K562 (cell line): ENCODE results near the gene TOR3A. TPM values are rescaled to one million over a fixed set of nuclear protein-coding genes. Genes with fewer than 3 reads are reported as not detected.

Experiments
- ATF6 ChIP-seq: sonication (generic); formaldehyde crosslinking; IDR thresholded peaks from 2 replicates; pipeline ENCODE4 v1.4.0; 2020; ENCODE audit warnings: mild to moderate bottlenecking, missing genetic modification reagents
- CEBPG ChIP-seq, 3 experiments: fragments of 200-800 bp in 1 of 3; sonication (Bioruptor generic) in 1 of 3; sonication (generic) in 1 of 3; formaldehyde crosslinking in 1 of 3; IDR thresholded peaks in 2 of 3; conservative IDR thresholded peaks in 1 of 3; 2 replicates each; pipeline versions ENCODE4 v1.6.1 to v1.8.0; 2016 to 2022; ENCODE audit warnings: missing compliant biosample characterization in 2 of 3, missing genetic modification characterization in 2 of 3, mild to moderate bottlenecking in 1 of 3, missing genetic modification reagents in 1 of 3
- MGA ChIP-seq: fragments of 450-650 bp; IDR thresholded peaks from 2 replicates; pipeline ENCODE4 v1.6.1; 2016; ENCODE audit warnings: mild to moderate bottlenecking, moderate library complexity
- NFYB ChIP-seq: IDR thresholded peaks from 2 replicates; pipeline ENCODE4 v1.6.1; 2011; ENCODE audit warnings: mild to moderate bottlenecking, moderate library complexity; ENCODE audit not compliant: insufficient read length; ENCODE audit errors: extremely low read depth
- PHB ChIP-seq: fragments of 250-450 bp; sonication (Bioruptor Pico); IDR thresholded peaks from 2 replicates; pipeline ENCODE4 v1.5.0; 2021
- USF2 ChIP-seq: sonication (generic); formaldehyde crosslinking; IDR thresholded peaks from 2 replicates; pipeline ENCODE4 v1.5.0; 2020; ENCODE audit warnings: missing genetic modification reagents
- ZNF224 ChIP-seq: sonication (generic); formaldehyde crosslinking; IDR thresholded peaks from 2 replicates; pipeline ENCODE4 v1.8.0; 2022; ENCODE audit warnings: mild to moderate bottlenecking, missing genetic modification reagents
- ZNF239 ChIP-seq: fragments of 250-450 bp; sonication (Bioruptor Pico); IDR thresholded peaks from 2 replicates; pipeline ENCODE4 v1.4.0; 2020; ENCODE audit warnings: mild to moderate bottlenecking
- ZNF507 ChIP-seq: conservative IDR thresholded peaks from 2 replicates; pipeline ENCODE4 v1.6.1; 2017; ENCODE audit warnings: missing genetic modification characterization, missing compliant biosample characterization
- polyA plus RNA-seq, 8 experiments: library from polyadenylated mRNA; depleted of rRNA in 4 of 8; stranded (reverse) in 5 of 8; unstranded in 3 of 8; fragments of >200 nt; fragmentation: Nextera tagmentation in 2 of 8; fragmentation: Illumina TruSeq in 1 of 8; extraction: Ambion mirVana in 2 of 8; extraction: Trizol in 1 of 8; gene quantifications; 2 replicates each; pipeline versions ENCODE4 v1.2.1 to v1.2.3, GENCODE V29; 2011 to 2014; ENCODE audit warnings: inconsistent platforms in 1 of 8, missing spikeins in 1 of 8
- total RNA-seq, 7 experiments: library from RNA; depleted of rRNA in 6 of 7; stranded (reverse); fragments of >200 nt in 6 of 7; fragmentation: Illumina TruSeq in 2 of 7; extraction: Trizol in 2 of 7; gene quantifications; 2 replicates each; pipeline versions ENCODE4 v1.2.1 to v1.2.3, GENCODE V29; 2011 to 2021; ENCODE audit warnings: low replicate concordance in 1 of 7

Gene TOR3A
- total and polyA plus RNA-seq, 9 of the 15 experiments (the other 6 are each of a cell fraction or from before 2014, with no cell fraction given): 7.9 to 94.5 (median 39.7) TPM

GRCh38 chr1:179082333-179082998, 596 bp downstream of the TOR3A start (continued):
- peak; percentile 74; the same call in 1 of the 2 replicates for TF ChIP-seq MGA
- peak; percentile 51; the same call in 1 of the 2 replicates for TF ChIP-seq CEBPG (CRISPR knock-in tag; IDR thresholded peaks at IDR 0.05)
- TF ChIP-seq CEBPG (tag; conservative IDR thresholded peaks at IDR 0.05 in 1 of 2, IDR thresholded peaks at IDR 0.05 in 1 of 2): no peak
- no peak for TF ChIP-seq NFYB
- TF ChIP-seq ZNF507: no peak
- TF ChIP-seq ATF6 (CRISPR knock-in tag): 0 out of 2 replicates have a peak, but pooled peaks have one; percentile 45
- TF ChIP-seq USF2 (CRISPR knock-in tag): peak; percentile 76; the same call in 1 of the 2 replicates
- TF ChIP-seq ZNF239 (CRISPR knock-in tag): no peak
- TF ChIP-seq ZNF224: no peak; the same call in 1 of the 2 replicates
- TF ChIP-seq PHB (CRISPR knock-in tag): 0 out of 2 replicates have a peak, but pooled peaks have one; percentile 13
